B cell (primary cell): ENCODE data around the gene TRIP10. TPM values are rescaled to one million over a fixed set of nuclear protein-coding genes. Genes with fewer than 3 reads are reported as not detected.

Experiments
- ATAC-seq: fragments of 200-7000 bp; cut with Tn5 transposase; one replicate; pipeline ENCODE4 v1.10.0; 2021; ENCODE audit warnings: low read depth, mild to moderate bottlenecking, moderate number of reproducible peaks, moderate library complexity
- CTCF ChIA-PET: fragments of 350-600 bp; sonication (Branson Sonifier 250); formaldehyde crosslinking; loops from one replicate; lab custom pipeline; 2021; ENCODE audit warnings: antibody characterized with exemption, inconsistent platforms; lab: Charles Lee
- POLR2A ChIA-PET: fragments of 350-600 bp; sonication (Branson Sonifier 250); formaldehyde crosslinking; loops from one replicate; lab custom pipeline; 2021; ENCODE audit warnings: antibody characterized with exemption; lab: Charles Lee
- DNase-seq: peaks from one replicate; pipeline ENCODE4 v3.0.0; 2013
- H2AFZ ChIP-seq: 2 replicates; pipeline ENCODE4 v1.6.1; 2012; ENCODE audit warnings: mild to moderate bottlenecking, low read depth, low read length; ENCODE audit not compliant: insufficient read depth, poor library complexity, severe bottlenecking
- H3K27ac ChIP-seq, 2 donors: 1 replicate in 1 of 2; 2 replicates in 1 of 2; pipeline ENCODE4 v1.5.1; 2012 to 2013; ENCODE audit warnings: low read length in 2 of 2, mild to moderate bottlenecking in 2 of 2, moderate library complexity in 1 of 2
- H3K27me3 ChIP-seq, 4 experiments: fragments of 200-600 bp in 1 of 4; sonication (generic) in 1 of 4; replicated peaks in 1 of 4; 1 replicate in 2 of 4; 2 replicates in 2 of 4; pipeline versions ENCODE4 v1.6.1 to v1.7.0; 2013 to 2016; ENCODE audit warnings: low read length in 3 of 4, mild to moderate bottlenecking in 2 of 4, mixed read lengths in 1 of 4, moderate library complexity in 1 of 4; ENCODE audit not compliant: insufficient read depth in 4 of 4, control insufficient read depth in 3 of 4; ENCODE audit errors: control extremely low read depth in 1 of 4
- H3K36me3 ChIP-seq, 2 experiments: replicated peaks in 1 of 2; 1 replicate in 1 of 2; 2 replicates in 1 of 2; pipeline versions ENCODE4 v1.6.1 to v1.7.1; 2013; ENCODE audit warnings: low read length in 1 of 2; ENCODE audit not compliant: insufficient read depth in 2 of 2, control insufficient read depth in 1 of 2; ENCODE audit errors: control extremely low read depth in 1 of 2, extremely low read depth in 1 of 2
- H3K4me1 ChIP-seq, 2 donors: fragments of 200-600 bp in 1 of 2; sonication (generic) in 1 of 2; 1 replicate in 1 of 2; 2 replicates in 1 of 2; pipeline versions ENCODE4 v1.5.1 to v1.6.1; 2013 to 2017; ENCODE audit warnings: low read length in 2 of 2; ENCODE audit not compliant: control insufficient read depth in 2 of 2, insufficient read depth in 2 of 2
- H3K4me2 ChIP-seq: replicated peaks from 2 replicates; pipeline ENCODE3; 2012; ENCODE audit warnings: mild to moderate bottlenecking, low read depth, low read length; ENCODE audit not compliant: poor library complexity, severe bottlenecking
- H3K4me3 ChIP-seq, 5 experiments: fragments of 200-600 bp in 1 of 5; sonication (generic) in 1 of 5; 1 replicate in 3 of 5; 2 replicates in 2 of 5; pipeline versions ENCODE4 v1.5.1 to v1.7.0; 2011 to 2016; ENCODE audit warnings: low read length in 4 of 5, mild to moderate bottlenecking in 4 of 5, low read depth in 2 of 5, control low read depth in 1 of 5, moderate library complexity in 1 of 5; ENCODE audit not compliant: insufficient read depth in 1 of 5; ENCODE audit errors: control extremely low read depth in 1 of 5, extremely low read depth in 1 of 5
- H3K79me2 ChIP-seq: fragments of 200-600 bp; sonication (generic); one replicate; pipeline ENCODE4 v1.6.0; 2016; ENCODE audit warnings: low read length; ENCODE audit not compliant: control insufficient read depth, insufficient read depth
- H3K9ac ChIP-seq: fragments of 200-600 bp; sonication (generic); 2 replicates; pipeline ENCODE4 v1.6.1; 2017; ENCODE audit warnings: mild to moderate bottlenecking, low read length, moderate library complexity
- H3K9me3 ChIP-seq, 3 donors: one replicate each; pipeline versions ENCODE4 v1.6.1 to v1.7.1; 2013; ENCODE audit warnings: low read length in 2 of 3; ENCODE audit not compliant: control insufficient read depth in 2 of 3, insufficient read depth in 1 of 3; ENCODE audit errors: control extremely low read depth in 1 of 3
- H4K20me1 ChIP-seq: 2 replicates; pipeline ENCODE4 v1.6.0; 2012; ENCODE audit warnings: mild to moderate bottlenecking, low read length; ENCODE audit not compliant: insufficient read depth, control insufficient read depth, poor library complexity, severe bottlenecking
- H3K27ac Mint-ChIP-seq: one replicate; pipeline ENCODE4 v1.8.0; 2021; ENCODE audit warnings: mixed read lengths
- H3K27me3 Mint-ChIP-seq: one replicate; pipeline ENCODE4 v1.8.0; 2021; ENCODE audit warnings: mixed read lengths
- H3K4me1 Mint-ChIP-seq: one replicate; pipeline ENCODE4 v1.8.0; 2021; ENCODE audit warnings: mixed read lengths
- H3K4me3 Mint-ChIP-seq: one replicate; pipeline ENCODE4 v1.8.0; 2021; ENCODE audit warnings: mixed read lengths
- H3K9me3 Mint-ChIP-seq: one replicate; pipeline ENCODE4 v1.8.0; 2022; ENCODE audit warnings: mixed read lengths; ENCODE audit not compliant: insufficient read depth
- CTCF ChIP-seq: fragments of 200-600 bp; IDR thresholded peaks from one replicate; pipeline ENCODE4 v1.8.0; 2022; ENCODE audit warnings: antibody characterized with exemption, mild to moderate bottlenecking
- EZH2 ChIP-seq: IDR thresholded peaks from 2 replicates; pipeline ENCODE4 v1.6.1; 2012; ENCODE audit warnings: borderline replicate concordance, low read depth, mild to moderate bottlenecking, moderate library complexity, low read length; ENCODE audit not compliant: insufficient read depth, poor library complexity, severe bottlenecking
- WGBS: methylation state at CpG from one replicate; pipeline ENCODE4 v1.1.5; 2013; ENCODE audit warnings: missing lambda C conversion rate; ENCODE audit not compliant: insufficient coverage; 5-methylcytosine and 5-hydroxymethylcytosine counted together
- intact Hi-C: fragments of 100-400 bp; cut with micrococcal nuclease; formaldehyde crosslinking; loops from one replicate; pipeline ENCODE4 v1.10.0; 2022
- polyA plus RNA-seq: library from polyadenylated mRNA; depleted of rRNA; stranded (reverse); fragments of >200 nt; gene quantifications from 2 replicates; pipeline ENCODE4 v1.2.3, GENCODE V29; 2012
- total RNA-seq, 2 donors: library from RNA; stranded (reverse); fragments of 120-200 nt in 1 of 2; gene quantifications; 1 replicate in 1 of 2; 2 replicates in 1 of 2; pipeline versions ENCODE4 v1.2.3 to v1.2.4, GENCODE V29; 2013 to 2022

TRIP10 gene
- total and polyA plus RNA-seq, 2 donors (not counting 1 experiment from before 2014, with no cell fraction given), result 5.9 to 42.7 TPM

- Histone ChIP-seq H3K4me1 (peaks cover 15 to 19% of the 10 kb centered on the region in 2 donors), H3K9me3 (no peaks in the 10 kb centered on the region), H3K4me2 (no peak overlapping the region), H3K9ac (no peak overlapping the region), H3K27me3 (no peaks in the 10 kb centered on the region), H3K4me3 (no peak overlapping the region), H3K27ac (no peak overlapping the region), H4K20me1 (no peaks in the 10 kb centered on the region), H2AFZ (no peak overlapping the region), H3K79me2 (no peaks in the 10 kb centered on the region), H3K36me3 (peaks cover 0 to 18% of the 10 kb centered on the region in 2 experiments)
- no peak for TF ChIP-seq CTCF
- H3K27me3 Mint-ChIP-seq, result no peaks in the 10 kb centered on the region
- peaks cover 9% of the 10 kb centered on the region for H3K4me1 Mint-ChIP-seq
- ATAC-seq (no peak), DNase-seq (no peak)
- POLR2A ChIA-PET, result interaction anchor here (0.6 kb wide), 1 partner anchor 264 kb away, joined by 3 read pairs; no protein-coding TSS in a partner anchor
- 92% methylated on average over 37 of the region's 41 CpGs for WGBS
- CTCF ChIA-PET, result interaction anchor here (1.1 to 2.5 kb wide), 2 partner anchors 24 to 28 kb away, joined by 5 to 10 read pairs; partner anchors contain the start of gene VAV1
- no peak overlapping the region for H3K27ac Mint-ChIP-seq
- intact Hi-C loops, result no loop called here
- H3K4me3 Mint-ChIP-seq, result no peak overlapping the region
- H3K9me3 Mint-ChIP-seq, result no peaks in the 10 kb centered on the region
Measured at GRCh38 chr19:6744381-6745301, 5.2 kb downstream of the TRIP10 start.

DNA sequence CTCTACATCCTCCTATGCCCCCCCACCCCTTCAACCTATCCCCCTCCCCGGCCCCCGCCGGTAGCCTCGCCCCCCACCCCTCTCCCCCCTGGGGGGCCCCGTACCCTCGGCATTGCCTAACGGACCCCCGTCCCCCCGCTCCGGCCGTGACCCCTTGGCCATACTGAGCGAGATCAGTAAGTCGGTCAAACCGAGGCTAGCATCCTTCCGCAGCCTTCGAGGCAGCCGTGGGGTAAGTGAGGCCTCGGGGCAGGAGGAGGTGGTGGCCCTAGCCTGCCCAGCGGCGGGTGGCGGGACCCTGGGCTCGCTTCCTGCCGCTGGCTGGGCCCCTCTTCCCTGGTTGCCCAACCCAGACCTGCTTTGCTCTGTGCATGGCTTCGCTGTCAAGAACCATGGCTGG is 6.5 kb downstream of the TRIP10 start:
- CTCF ChIA-PET, result no interaction called here
- intact Hi-C loops, result no loop called here

More for the DNA sequence above, 6.5 kb downstream of the TRIP10 start:
- Mint-ChIP-seq H3K27ac (no peak overlapping the region), H3K4me3 (no peak overlapping the region), H3K9me3 (no peaks in the 10 kb centered on the region), H3K4me1 (peaks cover 7% of the 10 kb centered on the region), H3K27me3 (no peaks in the 10 kb centered on the region)
- no peaks in the 10 kb centered on the region for H3K9me3 ChIP-seq
- no peak overlapping the region for H3K4me2 ChIP-seq
- H4K20me1 ChIP-seq, result no peaks in the 10 kb centered on the region
- 99% methylated on average over 9 of the region's 24 CpGs for WGBS
- no peak for TF ChIP-seq EZH2
- no peak for TF ChIP-seq CTCF
- H3K9ac ChIP-seq, result no peak overlapping the region
- no peaks in the 10 kb centered on the region for H3K79me2 ChIP-seq
- ATAC-seq (no peak), DNase-seq (no peak)
- peaks cover 0 to 25% of the 10 kb centered on the region in 2 experiments for H3K36me3 ChIP-seq
- POLR2A ChIA-PET, result no interaction called here
- no peak overlapping the region for H3K27ac ChIP-seq
- no peaks in the 10 kb centered on the region for H3K27me3 ChIP-seq
- no peak overlapping the region for H2AFZ ChIP-seq
- H3K4me1 ChIP-seq, result peaks cover 5 to 6% of the 10 kb centered on the region in 2 donors
- H3K4me3 ChIP-seq, result no peak overlapping the region
